Activated CD4-positive, alpha-beta memory T cell treated with anti-CD3 and anti-CD28 coated beads for 36 hours (primary cell): ENCODE data around the gene SRSF11. TPM values are rescaled to one million over a fixed set of nuclear protein-coding genes. Genes with fewer than 3 reads are reported as not detected.

Experiments
- CTCF ChIA-PET: fragments of 350-600 bp; sonication (Branson Sonifier 250); formaldehyde crosslinking; loops from one replicate; lab custom pipeline; 2021; ENCODE audit warnings: antibody characterized with exemption, inconsistent platforms; lab: Charles Lee
- POLR2A ChIA-PET: fragments of 350-600 bp; sonication (Branson Sonifier 250); formaldehyde crosslinking; loops from one replicate; lab custom pipeline; 2021; ENCODE audit warnings: antibody characterized with exemption; lab: Charles Lee
- DNase-seq: peaks from one replicate; pipeline ENCODE4 v3.0.0-alpha.2; 2020
- H3K27ac Mint-ChIP-seq: one replicate; pipeline ENCODE4 v1.8.0; 2021; ENCODE audit warnings: mixed read lengths
- H3K27me3 Mint-ChIP-seq: one replicate; pipeline ENCODE4 v1.8.0; 2021; ENCODE audit warnings: mixed read lengths
- H3K36me3 Mint-ChIP-seq: one replicate; pipeline ENCODE4 v1.8.0; 2021; ENCODE audit warnings: mixed read lengths
- H3K4me1 Mint-ChIP-seq: one replicate; pipeline ENCODE4 v1.8.0; 2021; ENCODE audit warnings: low read depth, mixed read lengths
- H3K4me3 Mint-ChIP-seq: one replicate; pipeline ENCODE4 v1.8.0; 2021; ENCODE audit warnings: mild to moderate bottlenecking, mixed read lengths
- H3K9me3 Mint-ChIP-seq: one replicate; pipeline ENCODE4 v1.8.0; 2021; ENCODE audit warnings: mixed read lengths
- intact Hi-C: fragments of 100-400 bp; cut with micrococcal nuclease; formaldehyde crosslinking; loops from one replicate; pipeline ENCODE4 v1.15.1; 2023
- total RNA-seq, 2 experiments: library from RNA; stranded (reverse); gene quantifications; one replicate each; pipeline ENCODE4 v1.2.3, GENCODE V29; 2021

Gene SRSF11
- total RNA-seq, 2 experiments from 2014 or later = 156 to 164 TPM

DNA sequence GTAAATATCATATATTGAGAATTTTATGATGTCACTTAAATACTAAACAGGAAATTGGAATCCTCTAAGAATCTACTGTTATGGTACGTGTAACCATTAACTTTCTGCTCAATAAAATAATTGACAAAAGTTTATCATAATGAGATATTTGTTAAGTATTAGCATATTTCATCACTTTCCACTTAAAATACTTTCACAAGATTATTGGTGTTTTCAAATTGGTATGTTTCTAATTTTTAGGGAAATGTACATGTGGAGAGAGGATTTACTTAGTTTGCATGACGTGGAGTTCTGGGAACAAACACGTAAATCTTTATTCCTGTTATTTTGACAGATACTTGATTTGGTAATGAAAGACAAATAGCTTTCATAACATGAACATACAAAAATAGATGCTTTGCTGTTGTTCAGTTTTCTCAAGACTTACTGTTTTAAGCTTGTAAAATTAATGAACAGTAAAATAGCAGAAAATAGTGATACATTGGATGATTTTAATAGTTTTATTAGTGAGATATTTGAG is 1.6 kb downstream of the SRSF11 start:
- POLR2A ChIA-PET = interaction anchor here (1.5 to 1.8 kb wide), 2 partner anchors 16 to 132 kb away, joined by 5 to 7 read pairs; partner anchors contain the start of gene ANKRD13C
- Mint-ChIP-seq H3K9me3 (no peaks in the 10 kb centered on the region), H3K4me1 (peaks cover 51% of the 10 kb centered on the region), H3K27ac (peak overlapping the region; percentile 97), H3K4me3 (peak overlapping the region; percentile 91), H3K36me3 (peaks cover 31% of the 10 kb centered on the region), H3K27me3 (no peaks in the 10 kb centered on the region)
- intact Hi-C loops = loop anchor here (5.0 kb wide), 1 partner anchor 90 kb away; no protein-coding TSS in a partner anchor
- CTCF ChIA-PET = no interaction called here
- no peak for DNase-seq

DNA sequence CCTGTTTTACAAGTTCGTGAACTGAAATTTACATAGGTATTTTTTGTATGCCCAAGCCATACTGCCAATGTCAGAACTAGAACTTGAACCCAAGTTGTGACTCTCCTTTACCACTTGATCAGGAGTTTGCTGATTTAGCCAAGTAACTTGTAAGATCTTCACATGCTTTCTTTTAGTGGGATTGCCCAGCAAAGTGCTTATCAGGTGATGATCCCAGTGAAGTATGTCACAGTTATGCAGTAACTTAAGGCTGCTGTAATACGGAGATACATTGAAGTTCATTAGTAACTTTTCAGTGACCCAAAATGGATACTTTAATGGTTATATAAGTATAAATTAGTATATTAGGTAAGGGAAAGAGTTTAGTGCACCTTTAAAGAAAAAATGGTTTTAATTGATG is 3.8 kb downstream of the SRSF11 start:
- peaks cover 36% of the 10 kb centered on the region for H3K36me3 Mint-ChIP-seq
- intact Hi-C loops = loop anchor here (5.0 kb wide), 1 partner anchor 93 kb away; no protein-coding TSS in a partner anchor
- POLR2A ChIA-PET = no interaction called here
- H3K4me1 Mint-ChIP-seq = peaks cover 51% of the 10 kb centered on the region
- no peaks in the 10 kb centered on the region for H3K9me3 Mint-ChIP-seq
- no peak overlapping the region for H3K4me3 Mint-ChIP-seq
- no peaks in the 10 kb centered on the region for H3K27me3 Mint-ChIP-seq
- CTCF ChIA-PET = no interaction called here
- no peak for DNase-seq
- no peak overlapping the region for H3K27ac Mint-ChIP-seq

GRCh38 chr1:70227439-70227838 is 6.3 kb downstream of the SRSF11 start:
- H3K27me3 Mint-ChIP-seq = no peaks in the 10 kb centered on the region
- H3K4me3 Mint-ChIP-seq = no peak overlapping the region
- H3K36me3 Mint-ChIP-seq = peaks cover 43% of the 10 kb centered on the region
- H3K9me3 Mint-ChIP-seq = no peaks in the 10 kb centered on the region
- ChIA-PET POLR2A (interaction anchor here (1.2 kb wide), 1 partner anchor 102 kb away, joined by 3 read pairs; no protein-coding TSS in a partner anchor), CTCF (no interaction called here)
- peak overlapping the region; percentile 64 for H3K27ac Mint-ChIP-seq
- intact Hi-C loops = no loop called here
- H3K4me1 Mint-ChIP-seq = peaks cover 42% of the 10 kb centered on the region
- DNase-seq = no peak

DNA sequence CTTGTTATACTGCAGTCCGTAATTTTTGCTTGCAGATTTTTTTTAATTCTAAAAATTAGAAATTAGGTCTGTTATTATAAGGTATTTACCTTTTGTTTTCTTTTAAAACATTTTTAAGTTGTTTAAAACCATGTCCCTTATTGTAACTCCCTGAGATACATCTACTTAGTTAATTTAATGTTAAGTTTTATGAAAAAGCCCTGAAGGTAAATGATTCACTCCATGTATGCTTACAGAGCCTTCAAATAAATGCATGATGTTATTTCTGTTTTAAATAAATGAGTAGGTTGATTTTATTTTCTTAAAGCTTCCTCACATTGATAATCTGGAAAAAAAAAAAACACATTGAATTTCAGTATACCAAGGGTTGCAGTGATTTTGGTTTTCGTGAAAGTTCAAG is 7.5 kb downstream of the SRSF11 start:
- peaks cover 35% of the 10 kb centered on the region for H3K4me1 Mint-ChIP-seq
- ChIA-PET CTCF (no interaction called here), POLR2A (interaction anchor here (0.6 kb wide), 1 partner anchor 215 kb away, joined by 3 read pairs; no protein-coding TSS in a partner anchor)
- no peak overlapping the region for H3K4me3 Mint-ChIP-seq
- no peaks in the 10 kb centered on the region for H3K27me3 Mint-ChIP-seq
- intact Hi-C loops = no loop called here
- DNase-seq = no peak
- peaks cover 44% of the 10 kb centered on the region for H3K36me3 Mint-ChIP-seq
- no peaks in the 10 kb centered on the region for H3K9me3 Mint-ChIP-seq
- no peak overlapping the region for H3K27ac Mint-ChIP-seq

DNA sequence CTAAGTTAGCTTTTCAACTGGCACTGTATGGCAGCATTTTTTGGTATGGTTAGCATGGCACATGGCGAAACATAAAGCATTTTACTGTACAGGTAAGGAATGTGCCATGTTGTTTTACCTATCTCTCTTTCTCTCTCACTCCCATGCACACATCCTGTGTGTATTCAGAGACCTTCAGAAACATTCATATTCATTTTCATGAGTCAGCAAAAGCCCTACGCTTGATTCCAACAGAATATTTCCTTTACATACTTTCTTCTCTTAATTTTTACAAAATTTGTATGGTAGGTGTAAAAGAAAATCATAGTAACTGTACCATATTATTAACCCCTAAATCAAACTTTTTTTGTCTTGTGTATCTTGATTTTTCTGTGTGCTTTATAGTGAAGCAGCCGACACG is 10.3 kb downstream of the SRSF11 start:
- intact Hi-C loops = no loop called here
- DNase-seq = no peak
- H3K4me1 Mint-ChIP-seq = peaks cover 16% of the 10 kb centered on the region
- no peak overlapping the region for H3K27ac Mint-ChIP-seq
- CTCF ChIA-PET = no interaction called here
- no peaks in the 10 kb centered on the region for H3K27me3 Mint-ChIP-seq
- H3K36me3 Mint-ChIP-seq = peaks cover 50% of the 10 kb centered on the region
- POLR2A ChIA-PET = no interaction called here
- no peaks in the 10 kb centered on the region for H3K9me3 Mint-ChIP-seq
- H3K4me3 Mint-ChIP-seq = no peak overlapping the region

GRCh38 chr1:70234733-70235132 is 13.6 kb downstream of the SRSF11 start:
- Mint-ChIP-seq H3K9me3 (no peaks in the 10 kb centered on the region), H3K27me3 (no peaks in the 10 kb centered on the region), H3K4me1 (peaks cover 1% of the 10 kb centered on the region), H3K27ac (no peak overlapping the region), H3K36me3 (peaks cover 54% of the 10 kb centered on the region), H3K4me3 (no peak overlapping the region)
- intact Hi-C loops = no loop called here
- POLR2A ChIA-PET = interaction anchor here (1.2 kb wide), 1 partner anchor 14 kb away, joined by 3 read pairs; the partner anchor contains the start of gene SRSF11
- CTCF ChIA-PET = no interaction called here
- no peak for DNase-seq

GRCh38 chr1:70239940-70240339 is 18.8 kb downstream of the SRSF11 start:
- H3K4me1 Mint-ChIP-seq = no peaks in the 10 kb centered on the region
- peaks cover 44% of the 10 kb centered on the region for H3K36me3 Mint-ChIP-seq
- intact Hi-C loops = no loop called here
- H3K9me3 Mint-ChIP-seq = no peaks in the 10 kb centered on the region
- POLR2A ChIA-PET = no interaction called here
- no peak overlapping the region for H3K27ac Mint-ChIP-seq
- CTCF ChIA-PET = no interaction called here
- no peak overlapping the region for H3K4me3 Mint-ChIP-seq
- DNase-seq = no peak
- H3K27me3 Mint-ChIP-seq = no peaks in the 10 kb centered on the region

DNA sequence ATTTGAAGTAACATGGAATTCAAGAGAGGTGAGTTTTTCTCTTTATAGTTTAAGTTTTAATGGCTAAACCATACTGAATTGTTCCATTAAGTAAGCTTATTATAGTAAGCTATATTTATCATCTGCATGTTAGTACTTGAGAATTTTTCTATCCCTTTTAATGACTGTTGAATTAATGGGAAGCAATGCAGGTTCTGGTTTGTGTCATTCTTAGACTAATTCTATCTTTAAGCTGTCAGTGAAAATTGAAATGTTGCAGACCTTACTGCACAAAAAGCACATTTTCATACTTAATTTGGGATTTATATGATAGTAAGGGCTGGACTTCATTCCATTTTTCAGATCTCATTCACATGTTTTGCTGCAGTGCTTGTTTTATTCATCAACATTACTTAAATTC is 25.9 kb downstream of the SRSF11 start:
- Mint-ChIP-seq H3K9me3 (no peaks in the 10 kb centered on the region), H3K36me3 (peaks cover 59% of the 10 kb centered on the region), H3K4me3 (no peak overlapping the region), H3K27ac (peak overlapping the region; percentile 70), H3K4me1 (peaks cover 29% of the 10 kb centered on the region), H3K27me3 (no peaks in the 10 kb centered on the region)
- ChIA-PET CTCF (interaction anchor here (0.9 kb wide), 1 partner anchor 9 kb away, joined by 3 read pairs; no protein-coding TSS in a partner anchor), POLR2A (interaction anchor here (0.5 to 1.3 kb wide), 2 partner anchors 26 to 102 kb away, joined by 3 read pairs; partner anchors contain the start of gene SRSF11)
- no peak for DNase-seq
- intact Hi-C loops = loop anchor here (1.0 to 5.0 kb wide), 2 partner anchors 164 to 265 kb away; partner anchors contain the start of gene CTH

- peaks cover 29% of the 10 kb centered on the region for H3K4me1 Mint-ChIP-seq
- peak overlapping the region; percentile 70 for H3K27ac Mint-ChIP-seq
- no peak overlapping the region for H3K4me3 Mint-ChIP-seq
- ChIA-PET CTCF (interaction anchor here (0.9 kb wide), 1 partner anchor 9 kb away, joined by 3 read pairs; no protein-coding TSS in a partner anchor), POLR2A (interaction anchor here (1.3 kb wide), 1 partner anchor 27 kb away, joined by 3 read pairs; the partner anchor contains the start of gene SRSF11)
- intact Hi-C loops = loop anchor here (1.0 to 5.0 kb wide), 2 partner anchors 164 to 265 kb away; partner anchors contain the start of gene CTH
- no peaks in the 10 kb centered on the region for H3K9me3 Mint-ChIP-seq
- no peak for DNase-seq
- H3K36me3 Mint-ChIP-seq = peaks cover 60% of the 10 kb centered on the region
- H3K27me3 Mint-ChIP-seq = no peaks in the 10 kb centered on the region
Observed at GRCh38 chr1:70247768-70248167, 26.6 kb downstream of the SRSF11 start.

DNA sequence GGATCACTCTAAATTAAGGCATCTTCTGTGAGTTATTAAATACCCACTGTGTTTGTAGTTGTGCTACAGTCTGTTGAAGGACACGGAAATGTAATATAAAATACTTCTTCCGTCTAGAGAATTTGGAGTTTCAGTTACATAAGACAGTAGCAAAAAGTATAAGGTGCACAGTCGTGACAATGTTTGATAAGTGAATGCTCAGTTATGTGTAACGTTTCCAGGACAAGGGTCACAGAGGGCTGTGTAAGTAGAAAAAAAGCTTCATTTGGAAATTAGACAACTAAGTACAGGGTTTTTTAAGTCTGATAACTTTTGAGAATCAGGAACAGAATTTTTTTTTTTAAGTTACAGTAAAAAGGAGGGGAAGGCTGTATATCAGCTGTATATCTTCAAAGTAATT is 27.5 kb downstream of the SRSF11 start:
- peak overlapping the region; percentile 70 for H3K27ac Mint-ChIP-seq
- no peak for DNase-seq
- no peaks in the 10 kb centered on the region for H3K27me3 Mint-ChIP-seq
- ChIA-PET POLR2A (no interaction called here), CTCF (interaction anchor here (0.6 kb wide), 1 partner anchor 9 kb away, joined by 4 read pairs; no protein-coding TSS in a partner anchor)
- peaks cover 55% of the 10 kb centered on the region for H3K36me3 Mint-ChIP-seq
- no peaks in the 10 kb centered on the region for H3K9me3 Mint-ChIP-seq
- intact Hi-C loops = loop anchor here (5.0 kb wide), 1 partner anchor 264 kb away; no protein-coding TSS in a partner anchor
- H3K4me3 Mint-ChIP-seq = no peak overlapping the region
- H3K4me1 Mint-ChIP-seq = peaks cover 29% of the 10 kb centered on the region

DNA sequence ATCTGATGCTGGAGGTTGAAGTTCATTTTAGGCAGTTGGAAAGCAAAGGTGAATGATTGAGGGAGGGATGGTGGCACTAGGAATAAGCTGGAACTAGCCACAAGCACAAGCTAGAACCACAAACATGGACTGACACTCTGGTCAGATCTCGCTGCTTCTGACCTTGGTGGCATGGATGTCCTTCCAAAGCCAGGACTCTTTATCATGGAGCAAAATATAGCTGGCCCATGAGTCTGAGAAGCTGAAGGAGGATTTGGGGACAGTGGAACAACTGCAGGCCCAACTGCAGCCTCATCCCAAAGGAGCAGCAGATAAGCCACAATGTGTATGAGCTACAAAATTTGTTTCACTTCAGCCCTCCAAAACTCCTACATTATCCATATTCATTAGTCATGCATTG is 35.5 kb downstream of the SRSF11 start:
- Mint-ChIP-seq H3K36me3 (peaks cover 5% of the 10 kb centered on the region), H3K4me1 (no peaks in the 10 kb centered on the region), H3K4me3 (no peak overlapping the region), H3K9me3 (no peaks in the 10 kb centered on the region), H3K27me3 (no peaks in the 10 kb centered on the region), H3K27ac (no peak overlapping the region)
- no peak for DNase-seq
- ChIA-PET POLR2A (no interaction called here), CTCF (no interaction called here)
- intact Hi-C loops = no loop called here

- Mint-ChIP-seq H3K4me3 (no peak overlapping the region), H3K4me1 (no peaks in the 10 kb centered on the region), H3K9me3 (peaks cover 7% of the 10 kb centered on the region), H3K27ac (no peak overlapping the region), H3K36me3 (peaks cover 22% of the 10 kb centered on the region), H3K27me3 (no peaks in the 10 kb centered on the region)
- intact Hi-C loops = no loop called here
- no peak for DNase-seq
- ChIA-PET POLR2A (no interaction called here), CTCF (no interaction called here)
Observed at GRCh38 chr1:70264839-70265238, 43.7 kb downstream of the SRSF11 start.
